ENCODE measurements around the gene METTL16. TPM values are rescaled to one million over a fixed set of nuclear protein-coding genes. Genes with fewer than 3 reads are reported as not detected.

The METTL16 gene
- total and polyA plus RNA-seq, 2 of the 8 experiments (the other 6 are each of a cell fraction or from before 2014, with no cell fraction given) = 22.8 to 59.4 TPM

DNA sequence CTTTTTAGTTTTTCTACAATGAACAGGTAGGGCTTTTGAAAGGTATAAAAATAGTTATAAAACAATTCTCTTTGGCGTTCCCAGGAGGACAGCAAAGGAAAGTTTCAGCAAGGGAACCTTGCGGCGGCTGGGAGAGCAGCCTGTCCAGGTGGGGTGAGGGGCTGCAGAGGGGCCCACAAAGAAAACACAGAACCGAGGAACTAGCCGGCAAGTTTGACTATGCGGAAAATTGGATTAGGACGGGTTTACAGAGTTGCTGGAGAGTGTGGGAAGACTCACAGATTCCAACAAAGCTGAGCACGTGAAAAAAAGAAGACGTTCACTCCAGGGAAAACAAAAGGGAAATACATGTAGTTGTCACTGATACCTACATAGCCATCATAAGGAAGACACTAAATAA is 40.2 kb upstream of the METTL16 start (continued):
- TF ChIP-seq, protein P1, sequence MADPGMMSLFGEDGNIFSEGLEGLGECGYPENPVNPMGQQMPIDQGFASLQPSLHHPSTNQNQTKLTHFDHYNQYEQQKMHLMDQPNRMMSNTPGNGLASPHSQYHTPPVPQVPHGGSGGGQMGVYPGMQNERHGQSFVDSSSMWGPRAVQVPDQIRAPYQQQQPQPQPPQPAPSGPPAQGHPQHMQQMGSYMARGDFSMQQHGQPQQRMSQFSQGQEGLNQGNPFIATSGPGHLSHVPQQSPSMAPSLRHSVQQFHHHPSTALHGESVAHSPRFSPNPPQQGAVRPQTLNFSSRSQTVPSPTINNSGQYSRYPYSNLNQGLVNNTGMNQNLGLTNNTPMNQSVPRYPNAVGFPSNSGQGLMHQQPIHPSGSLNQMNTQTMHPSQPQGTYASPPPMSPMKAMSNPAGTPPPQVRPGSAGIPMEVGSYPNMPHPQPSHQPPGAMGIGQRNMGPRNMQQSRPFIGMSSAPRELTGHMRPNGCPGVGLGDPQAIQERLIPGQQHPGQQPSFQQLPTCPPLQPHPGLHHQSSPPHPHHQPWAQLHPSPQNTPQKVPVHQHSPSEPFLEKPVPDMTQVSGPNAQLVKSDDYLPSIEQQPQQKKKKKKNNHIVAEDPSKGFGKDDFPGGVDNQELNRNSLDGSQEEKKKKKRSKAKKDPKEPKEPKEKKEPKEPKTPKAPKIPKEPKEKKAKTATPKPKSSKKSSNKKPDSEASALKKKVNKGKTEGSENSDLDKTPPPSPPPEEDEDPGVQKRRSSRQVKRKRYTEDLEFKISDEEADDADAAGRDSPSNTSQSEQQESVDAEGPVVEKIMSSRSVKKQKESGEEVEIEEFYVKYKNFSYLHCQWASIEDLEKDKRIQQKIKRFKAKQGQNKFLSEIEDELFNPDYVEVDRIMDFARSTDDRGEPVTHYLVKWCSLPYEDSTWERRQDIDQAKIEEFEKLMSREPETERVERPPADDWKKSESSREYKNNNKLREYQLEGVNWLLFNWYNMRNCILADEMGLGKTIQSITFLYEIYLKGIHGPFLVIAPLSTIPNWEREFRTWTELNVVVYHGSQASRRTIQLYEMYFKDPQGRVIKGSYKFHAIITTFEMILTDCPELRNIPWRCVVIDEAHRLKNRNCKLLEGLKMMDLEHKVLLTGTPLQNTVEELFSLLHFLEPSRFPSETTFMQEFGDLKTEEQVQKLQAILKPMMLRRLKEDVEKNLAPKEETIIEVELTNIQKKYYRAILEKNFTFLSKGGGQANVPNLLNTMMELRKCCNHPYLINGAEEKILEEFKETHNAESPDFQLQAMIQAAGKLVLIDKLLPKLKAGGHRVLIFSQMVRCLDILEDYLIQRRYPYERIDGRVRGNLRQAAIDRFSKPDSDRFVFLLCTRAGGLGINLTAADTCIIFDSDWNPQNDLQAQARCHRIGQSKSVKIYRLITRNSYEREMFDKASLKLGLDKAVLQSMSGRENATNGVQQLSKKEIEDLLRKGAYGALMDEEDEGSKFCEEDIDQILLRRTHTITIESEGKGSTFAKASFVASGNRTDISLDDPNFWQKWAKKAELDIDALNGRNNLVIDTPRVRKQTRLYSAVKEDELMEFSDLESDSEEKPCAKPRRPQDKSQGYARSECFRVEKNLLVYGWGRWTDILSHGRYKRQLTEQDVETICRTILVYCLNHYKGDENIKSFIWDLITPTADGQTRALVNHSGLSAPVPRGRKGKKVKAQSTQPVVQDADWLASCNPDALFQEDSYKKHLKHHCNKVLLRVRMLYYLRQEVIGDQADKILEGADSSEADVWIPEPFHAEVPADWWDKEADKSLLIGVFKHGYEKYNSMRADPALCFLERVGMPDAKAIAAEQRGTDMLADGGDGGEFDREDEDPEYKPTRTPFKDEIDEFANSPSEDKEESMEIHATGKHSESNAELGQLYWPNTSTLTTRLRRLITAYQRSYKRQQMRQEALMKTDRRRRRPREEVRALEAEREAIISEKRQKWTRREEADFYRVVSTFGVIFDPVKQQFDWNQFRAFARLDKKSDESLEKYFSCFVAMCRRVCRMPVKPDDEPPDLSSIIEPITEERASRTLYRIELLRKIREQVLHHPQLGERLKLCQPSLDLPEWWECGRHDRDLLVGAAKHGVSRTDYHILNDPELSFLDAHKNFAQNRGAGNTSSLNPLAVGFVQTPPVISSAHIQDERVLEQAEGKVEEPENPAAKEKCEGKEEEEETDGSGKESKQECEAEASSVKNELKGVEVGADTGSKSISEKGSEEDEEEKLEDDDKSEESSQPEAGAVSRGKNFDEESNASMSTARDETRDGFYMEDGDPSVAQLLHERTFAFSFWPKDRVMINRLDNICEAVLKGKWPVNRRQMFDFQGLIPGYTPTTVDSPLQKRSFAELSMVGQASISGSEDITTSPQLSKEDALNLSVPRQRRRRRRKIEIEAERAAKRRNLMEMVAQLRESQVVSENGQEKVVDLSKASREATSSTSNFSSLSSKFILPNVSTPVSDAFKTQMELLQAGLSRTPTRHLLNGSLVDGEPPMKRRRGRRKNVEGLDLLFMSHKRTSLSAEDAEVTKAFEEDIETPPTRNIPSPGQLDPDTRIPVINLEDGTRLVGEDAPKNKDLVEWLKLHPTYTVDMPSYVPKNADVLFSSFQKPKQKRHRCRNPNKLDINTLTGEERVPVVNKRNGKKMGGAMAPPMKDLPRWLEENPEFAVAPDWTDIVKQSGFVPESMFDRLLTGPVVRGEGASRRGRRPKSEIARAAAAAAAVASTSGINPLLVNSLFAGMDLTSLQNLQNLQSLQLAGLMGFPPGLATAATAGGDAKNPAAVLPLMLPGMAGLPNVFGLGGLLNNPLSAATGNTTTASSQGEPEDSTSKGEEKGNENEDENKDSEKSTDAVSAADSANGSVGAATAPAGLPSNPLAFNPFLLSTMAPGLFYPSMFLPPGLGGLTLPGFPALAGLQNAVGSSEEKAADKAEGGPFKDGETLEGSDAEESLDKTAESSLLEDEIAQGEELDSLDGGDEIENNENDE (IDR thresholded peaks at IDR 0.05; ENCODE audit: insufficient replicate concordance, low read length) = no peak
- TF ChIP-seq CHD2 (IDR thresholded peaks at IDR 0.05; ENCODE audit: low read length) = no peak
- no peak for TF ChIP-seq POLR2AphosphoS5 (IDR thresholded peaks at IDR 0.05; ENCODE audit: low read depth, low read length)
- TF ChIP-seq KDM4A (IDR thresholded peaks at IDR 0.05; ENCODE audit: low read depth, low read length, severe bottlenecking) = no peak
- no peak for TF ChIP-seq SRF (IDR thresholded peaks at IDR 0.05; ENCODE audit: low read depth, low read length)
- TF ChIP-seq POLR2A (IDR thresholded peaks at IDR 0.05; ENCODE audit: control extremely low read depth in 1 of 2, low read depth in 2 of 2, low read length in 2 of 2) = no peak
- no peak for TF ChIP-seq JUN (IDR thresholded peaks at IDR 0.05; ENCODE audit: low read depth, low read length)
- TF ChIP-seq SIN3A (conservative IDR thresholded peaks at IDR 0.05 in 1 of 2, IDR thresholded peaks at IDR 0.05 in 1 of 2; ENCODE audit: low read depth in 1 of 2, low read length in 2 of 2) = no peak
- TF ChIP-seq SUZ12 (IDR thresholded peaks at IDR 0.05; ENCODE audit: low read length) = no peak
- no peak for TF ChIP-seq CREB1 (IDR thresholded peaks at IDR 0.05)
- no peak for TF ChIP-seq RAD21 (IDR thresholded peaks at IDR 0.05 in 1 of 2, conservative IDR thresholded peaks at IDR 0.05 in 1 of 2; ENCODE audit: low read depth in 2 of 2, low read length in 2 of 2)
- no peak for TF ChIP-seq NRF1 (IDR thresholded peaks at IDR 0.05; ENCODE audit: low read depth, low read length)
- no peak for TF ChIP-seq RFX5 (IDR thresholded peaks at IDR 0.05; ENCODE audit: borderline replicate concordance, low read depth, low read length)
